NCI-H345 treated with DMSO at 0.1 percent for 48 hours (cell line): ENCODE measurements around the gene PARD3.

Source experiments
- DNase-seq: peaks from one replicate; lab custom pipeline; 2025; ENCODE audit not compliant: unreplicated experiment; lab: John Stamatoyannopoulos, UW

Gene PARD3

DNA sequence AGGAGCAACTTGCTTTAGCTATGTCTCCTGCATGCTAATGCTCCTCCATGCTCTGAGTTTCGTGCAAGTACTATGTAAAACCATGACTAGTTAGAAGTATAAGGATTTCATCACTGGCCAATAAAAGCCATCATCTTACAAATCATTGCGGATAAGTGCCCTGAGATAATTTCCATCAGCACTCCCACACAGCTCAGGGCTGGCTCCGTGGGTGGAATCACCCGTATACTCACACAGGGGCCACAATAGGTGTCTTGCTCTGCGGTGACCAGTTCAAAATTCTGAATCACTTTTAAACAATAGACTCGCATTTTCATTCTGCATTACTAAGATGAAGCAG lies 227.4 kb downstream of the PARD3 start:
- DNase-seq, result no peak

DNA sequence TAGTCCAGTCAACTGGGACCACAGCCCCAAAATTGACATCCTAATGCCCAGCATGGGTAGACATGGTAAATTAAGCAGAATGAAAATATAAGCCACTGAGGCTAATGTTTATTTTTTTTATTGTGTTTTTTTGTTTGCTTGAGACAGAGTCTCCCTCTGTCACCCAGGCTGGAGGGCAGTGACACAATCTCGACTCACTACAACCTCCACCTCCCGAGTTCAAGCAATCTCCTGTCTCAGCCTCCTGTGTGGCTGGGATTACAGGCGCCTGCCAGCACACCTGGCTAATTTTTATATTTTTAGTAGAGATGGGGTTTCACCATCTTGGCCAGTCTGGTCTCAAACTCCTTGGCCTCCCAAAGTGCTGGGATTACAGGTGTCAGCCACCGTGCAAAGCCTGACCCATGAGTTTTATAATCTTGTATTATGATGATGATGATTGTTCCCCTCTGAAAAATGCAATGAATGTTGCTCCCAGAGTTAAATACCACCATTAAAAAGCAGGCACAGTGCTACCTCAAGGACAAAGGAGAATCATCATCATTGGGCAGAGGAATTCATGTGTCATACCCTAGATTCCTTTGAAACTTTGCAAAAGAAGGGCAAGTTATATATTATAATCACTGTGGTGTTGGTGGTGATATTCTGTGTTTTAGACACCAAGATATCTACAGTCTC lies 228.0 kb downstream of the PARD3 start:
- DNase-seq, result no peak

GRCh38 chr10:34585422-34586112 lies 229.5 kb downstream of the PARD3 start:
- DNase-seq, result no peak

DNA sequence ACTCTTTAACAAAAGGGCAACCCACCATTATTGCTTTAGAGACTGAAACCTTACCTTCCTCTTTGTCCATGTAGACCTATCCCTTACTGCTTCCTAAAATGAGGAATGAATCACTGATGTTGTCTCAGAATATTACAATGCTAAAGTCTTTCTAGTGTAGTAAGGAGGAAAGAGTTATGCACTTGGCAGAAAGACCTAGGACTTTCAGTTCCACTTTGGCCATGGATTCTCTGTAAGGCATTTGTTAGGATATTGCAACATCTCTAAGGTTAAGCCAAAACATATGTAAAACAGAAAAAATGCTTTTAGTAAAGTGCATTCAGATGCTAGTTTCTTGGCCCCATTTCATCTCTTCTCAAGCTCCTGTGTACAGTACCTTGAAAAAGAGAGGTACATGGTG lies 230.9 kb downstream of the PARD3 start:
- DNase-seq, result no peak

DNA sequence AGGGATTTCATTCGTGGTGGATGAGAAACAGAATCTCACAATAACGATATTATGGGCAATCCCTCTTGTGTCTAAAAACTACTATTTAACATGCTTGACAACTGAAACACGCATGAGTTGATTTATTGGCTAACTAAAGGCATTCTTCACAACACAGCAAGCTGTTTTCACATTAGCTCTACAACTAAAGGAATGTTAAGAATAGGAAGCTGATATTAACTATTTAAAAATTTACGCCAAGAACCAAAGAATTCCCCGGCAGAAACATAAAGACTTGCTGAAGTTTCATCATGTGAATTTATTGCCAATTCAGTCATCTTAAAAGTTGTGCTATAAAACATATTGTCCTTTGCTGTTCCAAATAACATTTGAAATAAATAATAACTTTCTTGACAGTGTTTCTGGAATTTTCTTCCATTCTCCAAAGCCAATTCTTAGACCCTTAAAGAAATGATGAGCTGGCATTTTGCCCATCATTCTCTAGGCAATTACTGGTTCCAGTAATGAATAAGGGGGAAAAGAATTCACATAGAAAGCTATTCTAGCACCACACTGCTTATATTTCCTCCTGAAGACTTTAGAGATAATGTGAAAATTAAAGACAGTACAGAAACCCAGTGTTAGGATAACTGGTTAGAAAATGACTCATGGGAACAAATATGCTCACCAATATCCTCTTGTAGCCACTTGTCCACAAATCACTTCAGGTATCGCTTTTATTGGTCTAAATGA lies 233.1 kb downstream of the PARD3 start:
- no peak for DNase-seq

DNA sequence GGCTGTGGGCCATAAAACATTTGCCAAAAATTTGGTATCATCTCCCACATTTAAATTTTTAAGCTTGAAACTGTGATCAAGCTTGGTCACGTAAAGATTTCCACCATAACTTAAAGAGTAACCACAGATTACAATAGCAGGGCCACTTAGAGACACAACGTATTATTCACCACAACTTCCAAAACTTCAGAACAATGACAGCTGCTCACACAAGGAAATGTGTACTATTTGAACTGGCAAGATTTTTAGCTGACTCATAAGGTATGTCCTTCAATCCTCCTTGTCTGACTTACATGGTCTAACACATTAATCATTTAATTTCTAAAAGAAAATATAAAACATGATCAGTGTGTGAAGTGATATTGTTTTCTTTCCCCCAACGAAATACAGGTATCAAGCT lies 234.5 kb downstream of the PARD3 start:
- no peak for DNase-seq

- no peak for DNase-seq
These were observed 234.9 kb downstream of the PARD3 start for GRCh38 chr10:34580214-34580613.

GRCh38 chr10:34578468-34578867 lies 236.6 kb downstream of the PARD3 start:
- DNase-seq, result no peak

DNA sequence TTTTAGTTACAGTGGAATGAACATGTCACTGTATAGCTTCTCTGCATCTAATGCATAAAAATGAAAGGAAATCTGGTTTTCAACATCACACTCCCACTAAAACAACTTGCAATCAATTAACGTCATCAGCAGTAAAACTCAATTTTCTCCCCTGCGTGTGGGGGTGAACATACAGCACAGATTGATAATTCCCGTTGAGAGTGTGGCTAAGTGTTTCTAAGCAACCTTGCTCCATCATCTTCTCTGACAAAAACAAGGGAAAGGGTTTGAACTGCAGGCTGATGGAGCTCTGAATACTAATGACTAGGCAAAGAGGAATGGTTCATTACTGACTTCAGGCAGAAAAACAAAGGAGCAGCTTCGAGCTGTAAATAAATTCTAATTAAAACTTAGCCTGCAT lies 238.3 kb downstream of the PARD3 start:
- no peak for DNase-seq

GRCh38 chr10:34575882-34576281 lies 239.2 kb downstream of the PARD3 start:
- no peak for DNase-seq

GRCh38 chr10:34574353-34574934 lies 240.7 kb downstream of the PARD3 start:
- no peak for DNase-seq

DNA sequence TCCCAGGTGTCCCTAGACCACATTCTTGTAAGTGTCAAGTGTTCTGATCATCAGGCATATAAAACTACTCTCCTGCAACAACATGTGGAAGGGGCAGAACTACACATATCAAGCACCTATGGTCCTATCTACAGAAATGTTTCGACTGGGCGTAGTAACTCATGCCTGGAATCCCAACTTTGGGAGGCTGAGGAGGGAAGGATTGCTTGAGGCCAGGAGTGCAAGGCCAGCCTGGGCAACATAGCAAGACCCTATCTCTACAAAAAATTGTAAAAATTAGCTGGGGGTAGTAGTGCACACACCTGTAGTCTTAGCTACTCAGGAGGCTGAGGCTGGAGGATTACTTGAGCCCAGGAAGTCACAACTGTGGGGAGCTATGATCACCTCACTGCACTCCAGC lies 244.2 kb downstream of the PARD3 start:
- no peak for DNase-seq

DNA sequence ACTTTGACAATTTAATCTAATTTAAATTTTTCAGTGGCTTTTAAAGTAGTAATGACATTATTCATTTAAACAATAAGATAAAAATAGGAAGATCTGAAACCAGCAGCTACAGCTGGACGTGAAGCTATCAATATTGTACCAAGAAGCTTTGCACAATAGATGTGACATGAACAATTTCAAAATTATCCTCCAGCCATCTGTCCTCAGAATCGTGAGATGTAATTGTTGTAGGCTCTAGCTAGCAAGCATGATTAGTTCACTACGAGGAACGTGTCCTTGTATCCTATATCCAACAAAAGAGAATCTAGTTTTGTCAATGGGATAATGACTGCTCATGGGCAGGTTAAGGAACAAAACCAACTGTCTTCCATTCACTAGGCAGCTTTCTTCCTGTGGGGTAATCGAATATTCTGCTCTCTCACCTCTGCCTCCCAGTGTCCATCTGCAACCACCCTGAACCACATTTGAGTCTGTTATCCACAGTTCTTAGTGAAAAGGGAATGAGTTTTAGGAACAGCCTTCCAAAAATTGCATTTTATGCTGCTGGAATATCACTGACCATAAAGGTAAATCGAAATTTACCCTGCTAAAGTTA lies 247.3 kb downstream of the PARD3 start:
- DNase-seq, result no peak

GRCh38 chr10:34565934-34566333 lies 249.2 kb downstream of the PARD3 start:
- no peak for DNase-seq

- DNase-seq, result no peak
These were observed 257.0 kb downstream of the PARD3 start for GRCh38 chr10:34558093-34558583.

- no peak for DNase-seq
These were observed 257.9 kb downstream of the PARD3 start for GRCh38 chr10:34557173-34557572.

DNA sequence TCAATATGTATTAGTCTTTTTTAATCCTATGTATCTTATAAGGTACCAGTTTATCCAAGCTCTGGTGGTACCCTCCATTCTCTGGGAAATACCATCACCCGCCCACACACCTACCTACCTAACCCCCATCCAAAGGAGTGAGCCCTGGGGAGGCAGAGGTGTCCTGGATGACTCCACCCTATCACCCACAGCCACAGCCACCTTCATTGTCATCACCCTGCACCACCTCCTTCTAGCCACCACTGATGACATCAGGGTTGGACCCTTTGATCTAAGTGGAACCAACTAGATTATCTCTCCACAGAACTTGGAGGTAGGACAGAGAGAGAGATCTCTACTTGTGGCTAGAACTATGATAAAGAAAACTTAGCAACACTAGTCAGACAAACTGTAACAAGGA lies 259.4 kb downstream of the PARD3 start:
- no peak for DNase-seq

DNA sequence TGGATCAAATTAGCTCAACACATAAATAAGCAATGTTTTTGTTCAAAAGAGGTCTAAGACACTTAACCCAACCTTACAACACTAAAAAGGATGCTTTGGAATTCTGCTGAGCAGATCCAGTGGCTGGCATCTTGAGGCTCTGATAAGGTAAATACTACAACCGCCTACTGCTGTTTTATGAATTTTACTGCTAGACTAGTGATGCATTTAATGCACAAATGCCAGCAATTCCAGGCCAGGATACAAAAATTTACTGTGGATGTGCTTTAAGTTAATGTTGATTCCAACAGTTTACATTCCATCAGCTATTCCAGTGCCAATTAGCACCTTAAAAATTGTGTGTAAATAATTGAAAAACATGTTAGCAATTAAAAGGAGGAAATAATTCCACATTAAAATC lies 261.3 kb downstream of the PARD3 start:
- DNase-seq, result no peak

GRCh38 chr10:34551295-34551694 lies 263.8 kb downstream of the PARD3 start:
- DNase-seq, result no peak

GRCh38 chr10:34549953-34550352 lies 265.1 kb downstream of the PARD3 start:
- DNase-seq, result no peak

DNA sequence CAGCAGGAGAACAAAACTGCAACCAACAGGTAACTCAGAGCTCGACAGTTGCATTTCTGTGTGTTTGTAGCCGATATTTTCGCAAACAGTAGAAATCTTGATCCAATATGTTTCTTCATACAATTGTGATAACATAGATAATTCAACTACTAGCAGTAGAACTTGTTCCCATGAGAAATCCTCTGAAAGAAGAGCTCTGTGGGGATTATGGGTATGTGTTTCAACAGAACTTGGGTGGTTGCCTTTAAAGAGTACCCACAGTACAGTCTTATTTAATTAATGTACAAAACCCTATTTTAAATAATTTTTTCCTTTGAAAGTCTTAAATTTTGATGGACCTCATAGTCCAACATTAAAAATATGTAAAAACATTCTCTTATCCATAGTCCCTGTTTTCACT lies 266.1 kb downstream of the PARD3 start:
- no peak for DNase-seq
